Breast epithelium (tissue), 3 donors: Measurements from ENCODE around the gene MYO5B.

Experiments
- CTCF ChIP-seq, 3 donors: fragments of 450-650 bp; IDR thresholded peaks; one replicate each; pipeline ENCODE4 v1.5.1; 2016 to 2017; ENCODE audit warnings: antibody characterized with exemption in 3 of 3, mild to moderate bottlenecking in 3 of 3, moderate library complexity in 3 of 3
- POLR2AphosphoS5 ChIP-seq, 3 donors: sonication (generic); formaldehyde crosslinking; IDR thresholded peaks; one replicate each; pipeline ENCODE4 v1.6.1; 2017; ENCODE audit warnings: antibody characterized with exemption in 3 of 3

GRCh38 chr18:49961271-49961670, 233.7 kb downstream of the MYO5B start:
- TF ChIP-seq POLR2AphosphoS5 (IDR thresholded peaks at IDR 0.05), result no peak
- no peak for TF ChIP-seq CTCF (IDR thresholded peaks at IDR 0.05)
